OCI-LY1 (cell line): ENCODE data around the gene TMEM115.

Source experiments
- H2AFZ ChIP-seq: fragments of 200-600 bp; sonication (generic), shearing (Covaris generic); 2 replicates; pipeline ENCODE4 v1.6.0; 2014; ENCODE audit warnings: antibody characterized with exemption, mild to moderate bottlenecking, low read length
- H3F3A ChIP-seq: fragments of 200-600 bp; sonication (generic), shearing (Covaris generic); 2 replicates; pipeline ENCODE4 v1.6.0; 2014; ENCODE audit warnings: mild to moderate bottlenecking, antibody characterized with exemption, low read length, moderate library complexity; ENCODE audit not compliant: insufficient read depth
- H3K27ac ChIP-seq: fragments of 200-600 bp; sonication (generic); 2 replicates; pipeline ENCODE4 v1.5.1; 2014; ENCODE audit warnings: low read length, mixed run types, mild to moderate bottlenecking, low read depth; ENCODE audit not compliant: poor library complexity, severe bottlenecking
- H3K27me3 ChIP-seq: fragments of 200-600 bp; sonication (generic); 2 replicates; pipeline ENCODE4 v1.6.0; 2014; ENCODE audit warnings: antibody characterized with exemption, mild to moderate bottlenecking, low read length, moderate library complexity; ENCODE audit not compliant: insufficient read depth
- H3K36me3 ChIP-seq: fragments of 200-600 bp; sonication (generic); 2 replicates; pipeline ENCODE4 v1.6.1; 2014; ENCODE audit warnings: mild to moderate bottlenecking, antibody characterized with exemption, low read length, moderate library complexity, mixed read lengths; ENCODE audit not compliant: insufficient read depth
- H3K4me1 ChIP-seq: fragments of 200-600 bp; sonication (generic); 2 replicates; pipeline ENCODE4 v1.5.1; 2014; ENCODE audit warnings: mild to moderate bottlenecking, low read length, moderate library complexity; ENCODE audit not compliant: insufficient read depth, severe bottlenecking
- H3K4me2 ChIP-seq: fragments of 200-600 bp; sonication (generic), shearing (Covaris generic); 2 replicates; pipeline ENCODE4 v1.6.1; 2014; ENCODE audit warnings: low read length
- H3K4me3 ChIP-seq: fragments of 200-600 bp; sonication (generic); 2 replicates; pipeline ENCODE4 v1.5.1; 2014; ENCODE audit warnings: low read length, low read depth, mild to moderate bottlenecking, mixed read lengths; ENCODE audit not compliant: poor library complexity, severe bottlenecking
- H3K79me2 ChIP-seq: fragments of 200-600 bp; shearing (Covaris generic); 2 replicates; pipeline ENCODE4 v1.6.1; 2016; ENCODE audit warnings: mixed run types, low read length, mixed read lengths; ENCODE audit not compliant: insufficient read depth
- H3K9ac ChIP-seq: fragments of 200-600 bp; sonication (generic), shearing (Covaris generic); 2 replicates; pipeline ENCODE4 v1.6.1; 2014; ENCODE audit warnings: mild to moderate bottlenecking, low read length, mixed read lengths
- H3K9me2 ChIP-seq: fragments of 200-600 bp; sonication (generic), shearing (Covaris generic); 2 replicates; pipeline ENCODE4 v1.6.1; 2014; ENCODE audit warnings: low read depth, mild to moderate bottlenecking, low read length, mixed read lengths
- H3K9me3 ChIP-seq: fragments of 200-600 bp; shearing (Covaris generic); 2 replicates; pipeline ENCODE4 v1.6.1; 2014; ENCODE audit warnings: low read length, mixed read lengths
- H4K20me1 ChIP-seq: fragments of 200-600 bp; sonication (generic), shearing (Covaris generic); 2 replicates; pipeline ENCODE4 v1.6.0; 2016; ENCODE audit warnings: mild to moderate bottlenecking, low read length; ENCODE audit not compliant: insufficient read depth
- EZH2 ChIP-seq: fragments of 200-600 bp; sonication (generic), shearing (Covaris generic); IDR thresholded peaks from 2 replicates; pipeline ENCODE4 v1.8.0; 2017; ENCODE audit warnings: borderline replicate concordance, mixed run types, mild to moderate bottlenecking, antibody characterized with exemption, low read length, moderate library complexity, mixed read lengths
- TF ChIP-seq, protein P1 (sequence below): fragments of 200-600 bp; sonication (generic), shearing (Covaris generic); IDR thresholded peaks from 2 replicates; pipeline ENCODE4 v1.5.1; 2017; ENCODE audit warnings: mild to moderate bottlenecking, antibody characterized with exemption, low read length, moderate library complexity, mixed read lengths

Gene TMEM115

DNA sequence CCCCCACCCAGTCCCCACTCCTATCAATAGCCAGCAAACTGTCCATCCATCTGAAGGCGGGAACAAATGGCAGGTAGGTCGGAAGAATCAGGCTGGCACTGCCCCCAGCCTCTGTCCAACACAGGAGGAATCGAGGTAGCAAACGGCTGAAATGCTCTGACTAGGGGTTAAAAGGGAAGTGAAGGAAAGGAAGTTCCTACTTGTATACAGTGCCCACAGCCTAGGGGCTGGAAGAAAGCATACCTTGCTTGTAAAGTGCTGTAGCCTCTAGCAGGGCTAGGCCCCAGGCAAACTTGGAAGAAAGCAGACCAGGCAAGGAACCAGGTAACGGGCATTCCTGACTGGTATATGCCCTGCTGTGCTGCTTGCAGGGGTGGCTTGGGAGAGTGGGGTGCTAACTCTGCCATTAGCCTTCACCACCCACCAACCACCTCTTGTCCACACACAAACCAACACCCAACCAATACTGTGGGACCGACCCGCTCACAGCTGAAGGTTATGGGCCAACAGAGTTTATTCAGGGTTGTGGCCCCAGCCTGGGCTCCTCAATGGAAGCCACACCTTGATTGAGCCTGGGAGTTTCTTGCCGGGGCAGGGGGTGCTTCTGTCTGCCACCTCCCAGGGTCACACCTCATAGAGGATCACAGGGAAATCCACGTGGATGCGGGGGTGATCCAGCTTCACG is 33.7 kb downstream of the TMEM115 start:
- no peak overlapping the region for H2AFZ ChIP-seq
- peaks cover 25% of the 10 kb centered on the region for H3K36me3 ChIP-seq
- no peaks in the 10 kb centered on the region for H3K9me3 ChIP-seq
- peaks cover 7% of the 10 kb centered on the region; the same call in 1 of the 2 replicates for H3K79me2 ChIP-seq
- no peaks in the 10 kb centered on the region for H3K9me2 ChIP-seq
- no peak overlapping the region for H3K9ac ChIP-seq
- H3K4me2 ChIP-seq, result no peak overlapping the region
- no peak overlapping the region for H3K4me3 ChIP-seq
- no peaks in the 10 kb centered on the region for H4K20me1 ChIP-seq
- peaks cover 34% of the 10 kb centered on the region for H3K4me1 ChIP-seq
- H3K27ac ChIP-seq, result no peak overlapping the region
- TF ChIP-seq, protein P1, sequence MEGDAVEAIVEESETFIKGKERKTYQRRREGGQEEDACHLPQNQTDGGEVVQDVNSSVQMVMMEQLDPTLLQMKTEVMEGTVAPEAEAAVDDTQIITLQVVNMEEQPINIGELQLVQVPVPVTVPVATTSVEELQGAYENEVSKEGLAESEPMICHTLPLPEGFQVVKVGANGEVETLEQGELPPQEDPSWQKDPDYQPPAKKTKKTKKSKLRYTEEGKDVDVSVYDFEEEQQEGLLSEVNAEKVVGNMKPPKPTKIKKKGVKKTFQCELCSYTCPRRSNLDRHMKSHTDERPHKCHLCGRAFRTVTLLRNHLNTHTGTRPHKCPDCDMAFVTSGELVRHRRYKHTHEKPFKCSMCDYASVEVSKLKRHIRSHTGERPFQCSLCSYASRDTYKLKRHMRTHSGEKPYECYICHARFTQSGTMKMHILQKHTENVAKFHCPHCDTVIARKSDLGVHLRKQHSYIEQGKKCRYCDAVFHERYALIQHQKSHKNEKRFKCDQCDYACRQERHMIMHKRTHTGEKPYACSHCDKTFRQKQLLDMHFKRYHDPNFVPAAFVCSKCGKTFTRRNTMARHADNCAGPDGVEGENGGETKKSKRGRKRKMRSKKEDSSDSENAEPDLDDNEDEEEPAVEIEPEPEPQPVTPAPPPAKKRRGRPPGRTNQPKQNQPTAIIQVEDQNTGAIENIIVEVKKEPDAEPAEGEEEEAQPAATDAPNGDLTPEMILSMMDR, result no peak
- TF ChIP-seq EZH2, result no peak
- H3F3A ChIP-seq, result no peaks in the 10 kb centered on the region
- H3K27me3 ChIP-seq, result no peaks in the 10 kb centered on the region

GRCh38 chr3:50325113-50325480 is 34.2 kb downstream of the TMEM115 start:
- H3K36me3 ChIP-seq, result peaks cover 20% of the 10 kb centered on the region; the same call in 1 of the 2 replicates
- no peak overlapping the region for H3K27ac ChIP-seq
- H3K4me3 ChIP-seq, result no peak overlapping the region
- no peaks in the 10 kb centered on the region for H3F3A ChIP-seq
- no peak overlapping the region for H2AFZ ChIP-seq
- H3K9me3 ChIP-seq, result no peaks in the 10 kb centered on the region
- H3K4me2 ChIP-seq, result no peak overlapping the region
- no peaks in the 10 kb centered on the region for H3K27me3 ChIP-seq
- peaks cover 7% of the 10 kb centered on the region; the same call in 1 of the 2 replicates for H3K79me2 ChIP-seq
- TF ChIP-seq EZH2, result no peak
- H4K20me1 ChIP-seq, result no peaks in the 10 kb centered on the region
- H3K9ac ChIP-seq, result no peak overlapping the region
- H3K9me2 ChIP-seq, result no peaks in the 10 kb centered on the region
- peaks cover 39% of the 10 kb centered on the region for H3K4me1 ChIP-seq

DNA sequence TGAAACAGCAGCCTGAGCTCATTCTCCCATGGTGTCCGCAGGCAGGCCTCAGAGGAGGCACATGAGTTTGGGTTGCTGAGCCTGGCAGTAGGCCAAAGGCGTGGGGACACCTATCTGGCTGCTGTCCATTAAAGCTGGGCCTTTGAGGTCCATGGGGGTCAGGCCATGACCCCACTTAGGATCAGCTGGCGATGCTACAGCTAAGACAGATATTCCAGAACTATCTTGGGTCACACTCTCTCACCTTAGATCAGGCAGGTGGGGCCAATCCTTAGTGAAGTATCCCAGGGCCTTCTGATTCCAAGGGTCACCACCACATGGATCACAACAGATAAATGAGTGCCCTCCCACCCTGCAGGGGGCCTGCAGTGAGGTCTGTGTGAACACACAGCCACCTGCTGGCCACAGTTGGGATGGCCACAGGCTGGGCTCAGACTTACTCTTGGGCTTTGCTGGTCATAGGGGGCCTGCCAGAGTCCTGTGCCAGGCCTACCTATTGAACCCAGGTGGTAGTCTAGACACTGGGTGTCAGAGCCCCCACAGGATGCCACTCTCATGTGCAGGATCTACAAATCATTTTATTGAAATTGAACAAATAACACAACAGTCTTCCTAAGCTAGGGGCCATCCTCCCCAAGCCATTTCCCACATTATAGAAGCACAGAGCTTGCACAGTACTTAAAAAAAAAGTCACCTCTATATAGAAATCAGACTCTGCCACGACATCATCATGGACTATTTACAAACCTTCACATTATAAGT is 34.8 kb downstream of the TMEM115 start:
- Histone ChIP-seq H3K4me2 (no peak overlapping the region), H3K4me3 (no peak overlapping the region), H3K36me3 (peaks cover 14% of the 10 kb centered on the region; the same call in 1 of the 2 replicates), H3K9me2 (no peaks in the 10 kb centered on the region), H3K9me3 (no peaks in the 10 kb centered on the region), H3K27ac (no peak overlapping the region), H3K9ac (no peak overlapping the region), H2AFZ (no peak overlapping the region), H3K27me3 (no peaks in the 10 kb centered on the region), H3K4me1 (peaks cover 40% of the 10 kb centered on the region), H3F3A (no peaks in the 10 kb centered on the region), H4K20me1 (no peaks in the 10 kb centered on the region), H3K79me2 (peaks cover 7% of the 10 kb centered on the region; the same call in 1 of the 2 replicates)
- TF ChIP-seq, protein P1, result peak; percentile 90
- no peak for TF ChIP-seq EZH2
